ENCODE results near the gene CPT1A. TPM values are rescaled to one million over a fixed set of nuclear protein-coding genes. Genes with fewer than 3 reads are reported as not detected.

CPT1A gene
- polyA plus RNA-seq, 1 experiment, result 29.8 TPM

DNA sequence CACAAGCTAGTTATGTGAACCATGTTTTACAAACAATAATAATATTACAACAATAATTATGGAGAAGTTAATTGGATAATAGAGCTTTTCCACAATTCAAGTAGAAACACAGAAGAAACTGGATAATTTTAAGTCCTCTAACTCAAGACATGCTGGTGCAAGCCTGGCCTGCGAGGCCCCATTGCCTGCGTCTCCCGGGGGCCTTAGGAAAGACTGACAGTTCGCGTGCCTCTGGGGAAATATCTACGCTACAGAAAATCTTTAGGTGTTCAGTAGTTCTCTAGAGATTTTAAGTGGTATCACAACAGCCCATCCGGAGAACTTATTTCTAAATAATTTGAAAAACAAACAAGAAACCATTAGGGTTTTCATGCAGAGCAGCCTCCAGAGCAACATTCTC lies 134.2 kb downstream of the CPT1A start:
- peaks cover 20% of the 10 kb centered on the region for H3K27me3 ChIP-seq (ENCODE audit: control insufficient read depth, insufficient read depth, low read length)
- TF ChIP-seq, protein P1, sequence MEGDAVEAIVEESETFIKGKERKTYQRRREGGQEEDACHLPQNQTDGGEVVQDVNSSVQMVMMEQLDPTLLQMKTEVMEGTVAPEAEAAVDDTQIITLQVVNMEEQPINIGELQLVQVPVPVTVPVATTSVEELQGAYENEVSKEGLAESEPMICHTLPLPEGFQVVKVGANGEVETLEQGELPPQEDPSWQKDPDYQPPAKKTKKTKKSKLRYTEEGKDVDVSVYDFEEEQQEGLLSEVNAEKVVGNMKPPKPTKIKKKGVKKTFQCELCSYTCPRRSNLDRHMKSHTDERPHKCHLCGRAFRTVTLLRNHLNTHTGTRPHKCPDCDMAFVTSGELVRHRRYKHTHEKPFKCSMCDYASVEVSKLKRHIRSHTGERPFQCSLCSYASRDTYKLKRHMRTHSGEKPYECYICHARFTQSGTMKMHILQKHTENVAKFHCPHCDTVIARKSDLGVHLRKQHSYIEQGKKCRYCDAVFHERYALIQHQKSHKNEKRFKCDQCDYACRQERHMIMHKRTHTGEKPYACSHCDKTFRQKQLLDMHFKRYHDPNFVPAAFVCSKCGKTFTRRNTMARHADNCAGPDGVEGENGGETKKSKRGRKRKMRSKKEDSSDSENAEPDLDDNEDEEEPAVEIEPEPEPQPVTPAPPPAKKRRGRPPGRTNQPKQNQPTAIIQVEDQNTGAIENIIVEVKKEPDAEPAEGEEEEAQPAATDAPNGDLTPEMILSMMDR (IDR thresholded peaks at IDR 0.05; ENCODE audit: insufficient read depth, low read depth, low read length), result no peak

DNA sequence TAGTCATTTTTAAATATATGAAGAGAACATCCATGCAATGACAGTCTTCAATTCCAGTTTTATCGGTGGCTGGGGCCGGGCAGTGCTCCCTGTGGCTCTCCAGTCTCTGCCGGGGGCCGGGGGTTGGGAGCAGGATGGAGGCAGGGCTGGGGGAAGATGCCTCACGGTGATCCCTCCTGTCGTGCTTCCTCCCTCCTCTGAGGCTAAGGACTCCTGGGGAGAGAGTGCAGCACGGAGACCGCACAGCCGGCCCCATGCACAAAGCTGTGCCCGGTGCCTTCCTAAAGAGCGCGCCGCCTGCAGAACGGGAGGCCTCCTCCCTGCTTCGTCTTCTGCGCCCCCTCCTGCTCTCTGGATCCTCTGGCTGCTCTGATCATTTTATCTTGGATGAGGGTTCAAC lies 136.8 kb downstream of the CPT1A start:
- peaks cover 13% of the 10 kb centered on the region for H3K27me3 ChIP-seq (ENCODE audit: control insufficient read depth, insufficient read depth, low read length)
- ChIA-PET POLR2A (no interaction called here), CTCF (no interaction called here)
- TF ChIP-seq, protein P1 (IDR thresholded peaks at IDR 0.05; ENCODE audit: insufficient read depth, low read depth, low read length), result no peak
- no peaks in the 10 kb centered on the region for H3K36me3 ChIP-seq (ENCODE audit: control insufficient read depth, insufficient read depth, low read length)
- H3K4me3 ChIP-seq (ENCODE audit: low read depth, low read length), result no peak overlapping the region
- DNase-seq (ENCODE audit: low read depth), result no peak

More for the DNA sequence above, 134.2 kb downstream of the CPT1A start:
- Histone ChIP-seq H3K36me3 (ENCODE audit: control insufficient read depth, insufficient read depth, low read length) (no peaks in the 10 kb centered on the region), H3K4me3 (ENCODE audit: low read depth, low read length) (no peak overlapping the region)
- ChIA-PET POLR2A (no interaction called here), CTCF (no interaction called here)
- no peak for DNase-seq (ENCODE audit: low read depth)

Other genes starting within 250 kb of the CPT1A start
- 2.8 and 3.0 TPM in 2 replicates for gene GAL, start 157.4 kb downstream of the CPT1A start, polyA plus RNA-seq (2011; rRNA removed)
- 1.5 and 2.1 TPM in 2 replicates for gene TESMIN, start 90.4 kb downstream of the CPT1A start, polyA plus RNA-seq (2011; rRNA removed)
- gene MRPL21, start 61.9 kb upstream of the CPT1A start, polyA plus RNA-seq (2011; rRNA removed), result 57.2 and 76.0 TPM in 2 replicates
- gene IGHMBP2, start 62.0 kb upstream of the CPT1A start, polyA plus RNA-seq (2011; rRNA removed), result 8.9 and 13.1 TPM in 2 replicates
- gene MRGPRD, start 139.1 kb upstream of the CPT1A start, polyA plus RNA-seq (2011; rRNA removed), result not detected in 2 replicates
- 13.8 and 24.4 TPM in 2 replicates for gene MRGPRF, start 171.3 kb upstream of the CPT1A start, polyA plus RNA-seq (2011; rRNA removed)
- 6.4 and 9.9 TPM in 2 replicates for gene TPCN2, start 207.0 kb upstream of the CPT1A start, polyA plus RNA-seq (2011; rRNA removed)